HepG2 (cell line): ENCODE measurements around the gene NEK3. TPM values are rescaled to one million over a fixed set of nuclear protein-coding genes. Genes with fewer than 3 reads are reported as not detected.
A peak's percentile ranks its signal among the peaks of the same experiment; 100 is the strongest.

Source experiments
- AHR ChIP-seq: IDR thresholded peaks from 2 replicates; pipeline ENCODE4 v1.6.1; 2018; ENCODE audit warnings: missing genetic modification reagents, missing compliant biosample characterization
- ARNT ChIP-seq: fragments of 450-650 bp; IDR thresholded peaks from 2 replicates; pipeline ENCODE4 v1.6.1; 2017
- CBFB ChIP-seq: sonication (generic); formaldehyde crosslinking; IDR thresholded peaks from 2 replicates; pipeline ENCODE4 v1.4.0; 2020; ENCODE audit warnings: missing genetic modification reagents
- DPF2 ChIP-seq: sonication (generic); formaldehyde crosslinking; IDR thresholded peaks from 2 replicates; pipeline ENCODE4 v1.4.0; 2020; ENCODE audit warnings: mild to moderate bottlenecking, low read depth, missing genetic modification reagents, borderline replicate concordance
- GTF2F1 ChIP-seq: fragments of 150-350 bp; IDR thresholded peaks from 2 replicates; pipeline ENCODE4 v1.6.1; 2014; ENCODE audit warnings: low read length
- PHF5A ChIP-seq: IDR thresholded peaks from one replicate; pipeline ENCODE4 v1.6.1; 2018; ENCODE audit warnings: low read depth, missing genetic modification reagents; ENCODE audit not compliant: unreplicated experiment
- REL ChIP-seq: sonication (generic); formaldehyde crosslinking; conservative IDR thresholded peaks from 2 replicates; pipeline ENCODE4 v1.8.0; 2022; ENCODE audit warnings: mild to moderate bottlenecking, missing genetic modification reagents, moderate library complexity
- RXRB ChIP-seq: IDR thresholded peaks from 2 replicates; pipeline ENCODE4 v1.6.1; 2016; ENCODE audit warnings: borderline replicate concordance, missing genetic modification reagents, missing compliant biosample characterization
- ZBTB33 ChIP-seq: sonication (generic); formaldehyde crosslinking; IDR thresholded peaks from 2 replicates; pipeline ENCODE4 v1.4.0; 2020; ENCODE audit warnings: missing genetic modification reagents
- ZNF747 ChIP-seq: sonication (generic); formaldehyde crosslinking; IDR thresholded peaks from 2 replicates; pipeline ENCODE4 v1.8.1; 2023; ENCODE audit warnings: missing genetic modification reagents, mild to moderate bottlenecking, borderline replicate concordance
- polyA plus RNA-seq, 8 experiments: library from polyadenylated mRNA; depleted of rRNA in 3 of 8; stranded (reverse) in 7 of 8; unstranded in 1 of 8; fragments of >200 nt; fragmentation: Illumina TruSeq in 4 of 8; extraction: Trizol in 4 of 8; gene quantifications; 2 replicates each; pipeline versions ENCODE4 v1.2.1 to v1.2.3, GENCODE V29; 2011 to 2016; ENCODE audit warnings: low read depth in 4 of 8, missing spikeins in 1 of 8, mixed read lengths in 1 of 8; ENCODE audit not compliant: insufficient read depth in 1 of 8
- total RNA-seq, 5 experiments: library from RNA; depleted of rRNA; stranded (reverse); fragments of >200 nt; fragmentation: Illumina TruSeq; extraction: Trizol; gene quantifications; 2 replicates each; pipeline ENCODE4 v1.2.3, GENCODE V29; 2016; ENCODE audit warnings: low read depth in 1 of 5
- TF ChIP-seq, protein P1 (sequence below): sonication (generic); formaldehyde crosslinking; IDR thresholded peaks from 2 replicates; pipeline ENCODE4 v1.4.0; 2020; ENCODE audit warnings: mild to moderate bottlenecking, missing genetic modification reagents
- TF ChIP-seq, protein P2 (sequence below): sonication (generic); formaldehyde crosslinking; IDR thresholded peaks from 2 replicates; pipeline ENCODE4 v1.4.0; 2020; ENCODE audit warnings: missing genetic modification reagents, mild to moderate bottlenecking, borderline replicate concordance
- TF ChIP-seq, protein P3 (sequence below): sonication (generic); formaldehyde crosslinking; IDR thresholded peaks from 2 replicates; pipeline ENCODE4 v1.4.0; 2020; ENCODE audit warnings: mild to moderate bottlenecking, missing genetic modification reagents

The NEK3 gene
- total and polyA plus RNA-seq, 2 of the 13 experiments (the other 11 are each of a cell fraction or from before 2014, with no cell fraction given), result 36.7 to 68.2 TPM

- TF ChIP-seq, protein P1, sequence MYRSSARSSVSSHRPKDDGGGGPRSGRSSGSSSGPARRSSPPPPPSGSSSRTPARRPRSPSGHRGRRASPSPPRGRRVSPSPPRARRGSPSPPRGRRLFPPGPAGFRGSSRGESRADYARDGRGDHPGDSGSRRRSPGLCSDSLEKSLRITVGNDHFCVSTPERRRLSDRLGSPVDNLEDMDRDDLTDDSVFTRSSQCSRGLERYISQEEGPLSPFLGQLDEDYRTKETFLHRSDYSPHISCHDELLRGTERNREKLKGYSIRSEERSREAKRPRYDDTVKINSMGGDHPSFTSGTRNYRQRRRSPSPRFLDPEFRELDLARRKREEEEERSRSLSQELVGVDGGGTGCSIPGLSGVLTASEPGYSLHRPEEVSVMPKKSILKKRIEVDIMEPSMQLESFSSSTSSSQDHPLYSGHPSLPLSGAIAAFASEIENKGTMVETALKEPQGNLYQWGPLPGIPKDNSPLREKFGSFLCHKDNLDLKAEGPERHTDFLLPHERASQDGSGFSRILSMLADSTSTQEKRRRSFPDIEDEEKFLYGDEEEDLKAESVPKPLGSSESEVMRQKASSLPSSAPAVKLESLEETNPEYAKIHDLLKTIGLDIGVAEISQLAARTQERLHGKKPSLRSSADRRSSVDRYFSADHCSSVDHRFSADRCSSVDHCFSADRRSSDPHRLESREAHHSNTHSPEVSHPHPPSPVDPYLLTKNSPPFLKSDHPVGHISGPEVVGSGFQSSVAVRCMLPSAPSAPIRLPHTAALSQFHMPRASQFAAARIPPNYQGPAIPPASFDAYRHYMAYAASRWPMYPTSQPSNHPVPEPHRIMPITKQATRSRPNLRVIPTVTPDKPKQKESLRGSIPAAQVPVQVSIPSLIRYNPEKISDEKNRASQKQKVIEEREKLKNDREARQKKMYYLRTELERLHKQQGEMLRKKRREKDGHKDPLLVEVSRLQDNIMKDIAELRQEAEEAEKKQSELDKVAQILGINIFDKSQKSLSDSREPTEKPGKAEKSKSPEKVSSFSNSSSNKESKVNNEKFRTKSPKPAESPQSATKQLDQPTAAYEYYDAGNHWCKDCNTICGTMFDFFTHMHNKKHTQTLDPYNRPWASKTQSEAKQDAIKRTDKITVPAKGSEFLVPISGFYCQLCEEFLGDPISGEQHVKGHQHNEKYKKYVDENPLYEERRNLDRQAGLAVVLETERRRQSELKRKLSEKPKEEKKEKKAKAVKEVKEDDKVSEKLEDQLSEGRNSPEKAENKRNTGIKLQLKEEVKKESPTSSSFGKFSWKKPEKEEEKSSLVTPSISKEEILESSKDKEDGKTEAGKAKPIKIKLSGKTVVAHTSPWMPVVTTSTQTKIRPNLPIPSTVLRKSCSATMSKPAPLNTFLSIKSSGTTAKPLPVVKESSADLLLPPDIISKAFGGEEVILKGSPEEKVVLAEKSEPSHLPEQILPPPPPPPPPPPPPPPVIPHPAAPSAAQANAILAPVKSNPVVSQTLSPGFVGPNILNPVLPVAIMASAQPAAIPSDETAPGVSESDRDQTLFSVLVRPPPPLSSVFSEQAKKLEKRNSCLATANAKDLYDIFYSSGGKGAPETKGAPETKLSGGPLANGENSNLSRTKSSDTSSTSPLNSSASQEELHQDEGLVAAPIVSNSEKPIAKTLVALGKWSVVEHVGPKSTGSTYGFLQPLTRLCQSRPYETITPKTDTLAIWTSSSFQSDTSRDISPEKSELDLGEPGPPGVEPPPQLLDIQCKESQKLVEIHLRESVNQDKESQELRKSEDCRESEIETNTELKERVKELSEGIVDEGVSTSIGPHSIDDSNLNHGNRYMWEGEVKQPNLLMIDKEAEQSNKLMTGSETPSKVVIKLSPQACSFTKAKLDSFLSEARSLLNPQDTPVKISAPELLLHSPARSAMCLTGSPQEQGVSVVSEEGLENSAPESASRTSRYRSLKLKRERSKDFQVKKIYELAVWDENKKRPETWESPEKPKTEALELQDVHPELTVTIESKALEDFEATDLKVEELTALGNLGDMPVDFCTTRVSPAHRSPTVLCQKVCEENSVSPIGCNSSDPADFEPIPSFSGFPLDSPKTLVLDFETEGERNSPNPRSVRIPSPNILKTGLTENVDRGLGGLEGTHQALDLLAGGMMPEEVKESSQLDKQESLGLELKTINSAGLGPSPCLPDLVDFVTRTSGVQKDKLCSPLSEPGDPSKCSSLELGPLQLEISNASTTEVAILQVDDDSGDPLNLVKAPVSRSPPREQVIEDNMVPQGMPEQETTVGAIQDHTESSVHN, result no peak
- no peak for TF ChIP-seq GTF2F1
- TF ChIP-seq AHR (CRISPR knock-in tag), result 0 out of 2 replicates have a peak, but pooled peaks have one; percentile 44
- peak; percentile 79; the same call in 1 of the 2 replicates for TF ChIP-seq REL (CRISPR knock-in tag)
- TF ChIP-seq, protein P2, sequence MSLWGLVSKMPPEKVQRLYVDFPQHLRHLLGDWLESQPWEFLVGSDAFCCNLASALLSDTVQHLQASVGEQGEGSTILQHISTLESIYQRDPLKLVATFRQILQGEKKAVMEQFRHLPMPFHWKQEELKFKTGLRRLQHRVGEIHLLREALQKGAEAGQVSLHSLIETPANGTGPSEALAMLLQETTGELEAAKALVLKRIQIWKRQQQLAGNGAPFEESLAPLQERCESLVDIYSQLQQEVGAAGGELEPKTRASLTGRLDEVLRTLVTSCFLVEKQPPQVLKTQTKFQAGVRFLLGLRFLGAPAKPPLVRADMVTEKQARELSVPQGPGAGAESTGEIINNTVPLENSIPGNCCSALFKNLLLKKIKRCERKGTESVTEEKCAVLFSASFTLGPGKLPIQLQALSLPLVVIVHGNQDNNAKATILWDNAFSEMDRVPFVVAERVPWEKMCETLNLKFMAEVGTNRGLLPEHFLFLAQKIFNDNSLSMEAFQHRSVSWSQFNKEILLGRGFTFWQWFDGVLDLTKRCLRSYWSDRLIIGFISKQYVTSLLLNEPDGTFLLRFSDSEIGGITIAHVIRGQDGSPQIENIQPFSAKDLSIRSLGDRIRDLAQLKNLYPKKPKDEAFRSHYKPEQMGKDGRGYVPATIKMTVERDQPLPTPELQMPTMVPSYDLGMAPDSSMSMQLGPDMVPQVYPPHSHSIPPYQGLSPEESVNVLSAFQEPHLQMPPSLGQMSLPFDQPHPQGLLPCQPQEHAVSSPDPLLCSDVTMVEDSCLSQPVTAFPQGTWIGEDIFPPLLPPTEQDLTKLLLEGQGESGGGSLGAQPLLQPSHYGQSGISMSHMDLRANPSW, result 0 out of 2 replicates have a peak, but pooled peaks have one; percentile 39
- TF ChIP-seq, protein P3, sequence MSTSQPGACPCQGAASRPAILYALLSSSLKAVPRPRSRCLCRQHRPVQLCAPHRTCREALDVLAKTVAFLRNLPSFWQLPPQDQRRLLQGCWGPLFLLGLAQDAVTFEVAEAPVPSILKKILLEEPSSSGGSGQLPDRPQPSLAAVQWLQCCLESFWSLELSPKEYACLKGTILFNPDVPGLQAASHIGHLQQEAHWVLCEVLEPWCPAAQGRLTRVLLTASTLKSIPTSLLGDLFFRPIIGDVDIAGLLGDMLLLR (CRISPR knock-in tag), result peak; percentile 32; the same call in 1 of the 2 replicates
- 0 out of 2 replicates have a peak, but pooled peaks have one; percentile 41 for TF ChIP-seq RXRB (CRISPR knock-in tag)
- peak; percentile 73; the same call in 1 of the 2 replicates for TF ChIP-seq CBFB
- 0 out of 2 replicates have a peak, but pooled peaks have one; percentile 53 for TF ChIP-seq DPF2 (CRISPR knock-in tag)
- no peak for TF ChIP-seq ARNT
- TF ChIP-seq ZBTB33 (CRISPR knock-in tag), result no peak
- no peak for TF ChIP-seq PHF5A
- peak; percentile 84; the same call in 1 of the 2 replicates for TF ChIP-seq ZNF747 (CRISPR knock-in tag)
Observed at GRCh38 chr13:52159159-52159982, at the start of gene NEK3 (continued).
